HG03135 (cell line): ENCODE results near the gene GPR146.
A peak's percentile ranks its signal among the peaks of the same experiment; 100 is the strongest.
"Not testable (repeated sequence)": the region's sequence is repeated elsewhere in the genome, so short reads cannot be mapped to it uniquely, and the experiment has no call there.

ENCODE experiments used
- ATAC-seq: cut with Tn5 transposase; IDR thresholded peaks from one replicate; pipeline ENCODE4 v1.9.1; 2021; ENCODE audit warnings: mild to moderate bottlenecking, moderate library complexity; ENCODE audit not compliant: unreplicated experiment

The GPR146 gene

GRCh38 chr7:1044189-1045068, at the start of gene GPR146:
Gene GPR146 (plus strand): TSS chr7:1044546. CDS start chr7:1057516, 12,970 bp downstream.
- peak; percentile 78 for ATAC-seq

- ATAC-seq, result no peak
These were observed 49.6 kb upstream of the GPR146 start for GRCh38 chr7:994592-995308.

GRCh38 chr7:995571-995970, 48.8 kb upstream of the GPR146 start:
- no peak for ATAC-seq

- no peak for ATAC-seq
These were observed 48.1 kb upstream of the GPR146 start for GRCh38 chr7:996079-996872.

GRCh38 chr7:997404-998395, 46.6 kb upstream of the GPR146 start:
- no peak for ATAC-seq

GRCh38 chr7:999149-999879, 45.0 kb upstream of the GPR146 start:
- no peak for ATAC-seq

GRCh38 chr7:999941-1000935, 44.1 kb upstream of the GPR146 start:
- ATAC-seq, result no peak

DNA sequence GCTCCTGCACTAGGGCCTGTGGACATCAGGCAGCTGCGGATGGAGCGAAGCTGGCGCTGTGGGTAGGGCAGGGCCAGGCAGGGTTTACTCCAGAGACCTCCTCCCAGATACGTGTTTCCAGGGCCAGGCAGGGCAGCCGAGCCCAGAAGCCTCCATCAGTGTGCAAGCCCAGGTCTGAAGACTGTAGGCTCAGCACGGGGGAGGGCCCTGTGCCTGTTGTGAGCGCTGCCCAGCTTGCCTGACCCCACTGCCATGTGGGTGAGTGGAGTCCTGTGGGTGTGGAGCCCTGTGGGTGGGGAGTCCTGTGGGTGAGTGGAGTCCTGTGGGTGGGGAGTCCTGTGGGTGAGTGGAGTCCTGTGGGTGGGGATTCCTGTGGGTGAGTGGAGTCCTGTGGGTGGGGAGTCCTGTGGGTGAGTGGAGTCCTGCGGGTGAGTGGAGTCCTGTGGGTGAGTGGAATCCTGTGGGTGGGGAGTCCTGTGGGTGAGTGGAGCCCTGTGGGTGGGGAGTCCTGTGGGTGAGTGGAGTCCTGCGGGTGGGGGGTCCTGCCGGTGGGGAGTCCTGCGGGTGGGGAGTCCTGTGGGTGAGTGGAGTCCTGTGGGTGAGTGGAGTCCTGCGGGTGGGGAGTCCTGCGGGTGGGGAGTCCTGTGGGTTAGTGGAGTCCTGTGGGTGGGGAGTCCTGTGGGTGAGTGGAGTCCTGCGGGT, 43.1 kb upstream of the GPR146 start:
- ATAC-seq, result not testable (repeated sequence)

DNA sequence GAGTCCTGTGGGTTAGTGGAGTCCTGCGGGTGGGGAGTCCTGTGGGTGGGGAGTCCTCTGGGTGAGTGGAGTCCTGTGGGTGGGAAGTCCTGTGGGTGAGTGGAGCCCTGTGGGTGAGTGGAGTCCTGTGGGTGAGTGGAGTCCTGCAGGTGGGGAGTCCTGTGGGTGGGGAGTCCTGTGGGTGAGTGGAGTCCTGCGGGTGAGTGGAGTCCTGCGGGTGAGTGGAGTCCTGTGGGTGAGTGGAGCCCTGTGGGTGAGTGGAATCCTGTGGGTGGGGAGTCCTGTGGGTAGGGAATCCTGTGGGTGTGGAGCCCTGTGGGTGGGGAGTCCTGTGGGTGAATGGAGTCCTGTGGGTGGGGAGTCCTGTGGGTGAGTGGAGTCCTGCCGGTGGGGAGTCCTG, 42.3 kb upstream of the GPR146 start:
- not testable (repeated sequence) for ATAC-seq

DNA sequence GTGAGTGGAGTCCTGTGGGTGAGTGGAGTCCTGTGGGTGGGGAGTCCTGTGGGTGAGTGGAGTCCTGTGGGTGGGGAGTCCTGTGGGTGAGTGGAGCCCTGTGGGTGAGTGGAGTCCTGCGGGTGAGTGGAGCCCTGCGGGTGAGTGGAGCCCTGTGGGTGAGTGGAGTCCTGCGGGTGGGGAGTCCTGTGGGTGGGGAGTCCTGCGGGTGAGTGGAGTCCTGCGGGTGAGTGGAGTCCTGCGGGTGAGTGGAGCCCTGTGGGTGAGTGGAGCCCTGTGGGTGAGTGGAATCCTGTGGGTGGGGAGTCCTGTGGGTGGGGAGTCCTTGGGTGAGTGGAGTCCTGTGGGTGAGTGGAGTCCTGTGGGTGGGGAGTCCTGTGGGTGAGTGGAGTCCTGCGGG, 41.9 kb upstream of the GPR146 start:
- not testable (repeated sequence) for ATAC-seq

GRCh38 chr7:1004018-1004852, 40.1 kb upstream of the GPR146 start:
- no peak for ATAC-seq

GRCh38 chr7:1005303-1005702, 39.0 kb upstream of the GPR146 start:
- ATAC-seq, result no peak

DNA sequence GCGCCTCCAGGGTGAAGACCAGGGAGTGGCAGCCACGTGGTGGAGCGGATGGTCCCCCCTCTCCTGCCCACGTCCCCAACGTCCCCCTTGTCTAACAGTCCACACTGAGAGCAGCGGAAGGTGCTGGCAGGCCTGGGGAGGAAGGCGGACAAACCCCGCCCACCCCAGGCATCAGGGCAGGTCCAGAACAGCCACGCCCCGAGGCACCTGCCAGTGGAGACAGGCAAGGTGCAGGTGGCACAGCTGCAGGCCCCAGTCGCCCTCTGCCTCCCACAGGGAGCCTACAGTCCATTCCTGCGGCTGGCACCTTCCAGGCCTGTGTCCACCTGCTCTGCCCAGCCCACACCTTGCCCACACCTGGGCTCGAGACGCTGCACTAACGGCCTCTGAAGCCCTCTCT, 36.4 kb upstream of the GPR146 start:
- no peak for ATAC-seq

- ATAC-seq, result no peak
These were observed 35.5 kb upstream of the GPR146 start for GRCh38 chr7:1008733-1009363.

GRCh38 chr7:1009747-1010146, 34.6 kb upstream of the GPR146 start:
- ATAC-seq, result no peak

DNA sequence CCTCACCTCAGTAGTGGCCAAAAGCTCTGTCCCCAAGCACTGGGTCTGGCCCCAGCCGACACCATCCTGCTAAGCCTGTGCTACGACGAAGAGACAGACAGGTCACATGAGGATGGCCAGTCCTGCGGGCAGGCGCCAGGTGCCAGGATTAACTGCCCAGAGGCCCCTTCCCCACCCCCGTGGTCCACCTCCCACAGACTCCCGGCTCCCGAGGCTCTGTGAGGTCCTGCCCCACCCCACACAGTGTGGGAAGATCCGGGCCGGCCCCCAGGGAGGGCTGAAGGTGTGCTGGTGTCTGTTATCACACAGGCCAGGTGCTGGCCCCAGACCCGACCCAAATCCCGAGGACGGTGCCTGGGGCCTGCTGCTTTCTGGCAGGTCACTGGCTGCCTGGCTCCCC, 34.1 kb upstream of the GPR146 start:
- no peak for ATAC-seq
